Retinal pigment epithelial cell (primary cell): Measurements from ENCODE around the gene CC2D2B.
"Not testable (repeated sequence)": the region's sequence is repeated elsewhere in the genome, so short reads cannot be mapped to it uniquely, and the experiment has no call there.

Experiments used
- DNase-seq: peaks from one replicate; pipeline ENCODE4 v3.0.0-alpha.2; 2010; ENCODE audit warnings: low read depth
- H3K4me3 ChIP-seq: 2 replicates; pipeline ENCODE4 v1.5.1; 2011; ENCODE audit warnings: mild to moderate bottlenecking, low read length, control low read depth, moderate library complexity
- CTCF ChIP-seq: conservative IDR thresholded peaks from 2 replicates; pipeline ENCODE4 v1.5.1; 2011; ENCODE audit warnings: low read depth, low read length, control low read depth, inconsistent platforms

The CC2D2B gene

GRCh38 chr10:95909561-95909960 is 1.8 kb downstream of the CC2D2B start:
- DNase-seq = no peak
- TF ChIP-seq CTCF = no peak
- no peak overlapping the region for H3K4me3 ChIP-seq

- not testable (repeated sequence) for H3K4me3 ChIP-seq, DNase-seq
Observed at GRCh38 chr10:95916039-95916438, 8.3 kb downstream of the CC2D2B start.

- TF ChIP-seq CTCF = no peak
- DNase-seq = no peak
Observed at GRCh38 chr10:95920798-95921426, 13.1 kb downstream of the CC2D2B start.

GRCh38 chr10:95925033-95925432 is 17.3 kb downstream of the CC2D2B start:
- no peak for DNase-seq
- TF ChIP-seq CTCF = no peak

More at GRCh38 chr10:95920798-95921426, 13.1 kb downstream of the CC2D2B start:
- H3K4me3 ChIP-seq = no peak overlapping the region

GRCh38 chr10:95935429-95935828 is 27.7 kb downstream of the CC2D2B start:
- TF ChIP-seq CTCF = no peak
- H3K4me3 ChIP-seq = no peak overlapping the region
- DNase-seq = no peak

More at GRCh38 chr10:95925033-95925432, 17.3 kb downstream of the CC2D2B start:
- H3K4me3 ChIP-seq = no peak overlapping the region

GRCh38 chr10:95941115-95941514 is 33.3 kb downstream of the CC2D2B start:
- no peak for TF ChIP-seq CTCF
- no peak overlapping the region for H3K4me3 ChIP-seq
- no peak for DNase-seq

GRCh38 chr10:95963202-95963990 is 55.6 kb downstream of the CC2D2B start:
- no peak for TF ChIP-seq CTCF
- DNase-seq = no peak
- no peak overlapping the region for H3K4me3 ChIP-seq
